ENCODE results near the gene GBP6. TPM values are rescaled to one million over a fixed set of nuclear protein-coding genes. Genes with fewer than 3 reads are reported as not detected.
"Not testable (repeated sequence)": the region's sequence is repeated elsewhere in the genome, so short reads cannot be mapped to it uniquely, and the experiment has no call there.

Gene GBP6
- total and polyA plus RNA-seq, 12 donors: 0.07 to 0.14 (median 0.10) TPM; not detected in 8

DNA sequence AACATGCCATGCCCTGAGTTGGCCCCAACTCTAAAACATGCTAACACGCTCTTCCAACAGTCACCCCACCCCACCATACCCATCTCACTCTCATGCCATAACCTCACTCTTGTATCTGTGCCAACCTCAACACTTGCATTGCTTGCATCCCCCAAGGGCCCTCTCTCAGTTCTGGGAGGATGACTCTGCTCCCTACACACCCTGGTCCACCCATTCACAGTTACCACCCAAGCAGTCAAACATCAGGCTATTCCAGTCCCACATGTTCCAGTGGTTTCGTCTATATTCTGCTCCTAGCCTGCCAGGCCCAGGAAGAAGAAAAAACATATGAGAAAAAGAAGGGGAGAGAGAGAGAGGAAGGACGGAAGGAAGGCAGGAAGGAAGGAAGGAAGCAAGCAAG, 31.0 kb downstream of the GBP6 start:
- 78 to 82% methylated on average over 3 of the region's 3 CpGs for WGBS, 2 donors

GRCh38 chr1:89396902-89397301, 33.0 kb downstream of the GBP6 start:
- H3K4me1 ChIP-seq: no peaks in the 10 kb centered on the region
- no peaks in the 10 kb centered on the region for H3K27me3 ChIP-seq
- no peak overlapping the region for H3K27ac ChIP-seq
- H3K9me3 ChIP-seq: peaks cover 0 to 25% (median 3%) of the 10 kb centered on the region in 11 donors
- intact Hi-C loops (cut with DNase I): no loop called here
- no peak overlapping the region for H3K4me3 ChIP-seq
- TF ChIP-seq, protein P1, sequence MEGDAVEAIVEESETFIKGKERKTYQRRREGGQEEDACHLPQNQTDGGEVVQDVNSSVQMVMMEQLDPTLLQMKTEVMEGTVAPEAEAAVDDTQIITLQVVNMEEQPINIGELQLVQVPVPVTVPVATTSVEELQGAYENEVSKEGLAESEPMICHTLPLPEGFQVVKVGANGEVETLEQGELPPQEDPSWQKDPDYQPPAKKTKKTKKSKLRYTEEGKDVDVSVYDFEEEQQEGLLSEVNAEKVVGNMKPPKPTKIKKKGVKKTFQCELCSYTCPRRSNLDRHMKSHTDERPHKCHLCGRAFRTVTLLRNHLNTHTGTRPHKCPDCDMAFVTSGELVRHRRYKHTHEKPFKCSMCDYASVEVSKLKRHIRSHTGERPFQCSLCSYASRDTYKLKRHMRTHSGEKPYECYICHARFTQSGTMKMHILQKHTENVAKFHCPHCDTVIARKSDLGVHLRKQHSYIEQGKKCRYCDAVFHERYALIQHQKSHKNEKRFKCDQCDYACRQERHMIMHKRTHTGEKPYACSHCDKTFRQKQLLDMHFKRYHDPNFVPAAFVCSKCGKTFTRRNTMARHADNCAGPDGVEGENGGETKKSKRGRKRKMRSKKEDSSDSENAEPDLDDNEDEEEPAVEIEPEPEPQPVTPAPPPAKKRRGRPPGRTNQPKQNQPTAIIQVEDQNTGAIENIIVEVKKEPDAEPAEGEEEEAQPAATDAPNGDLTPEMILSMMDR (IDR thresholded peaks at IDR 0.05): no peak
- ATAC-seq: no peak
- DNase-seq: no peak
- H3K36me3 ChIP-seq: no peaks in the 10 kb centered on the region

More for the DNA sequence above, 31.0 kb downstream of the GBP6 start:
- ATAC-seq (no peak), DNase-seq (no peak)
- H3K4me3 ChIP-seq: no peak overlapping the region
- intact Hi-C loops (cut with DNase I): no loop called here
- H3K27me3 ChIP-seq: no peaks in the 10 kb centered on the region
- no peaks in the 10 kb centered on the region for H3K4me1 ChIP-seq
- H3K36me3 ChIP-seq: no peaks in the 10 kb centered on the region
- H3K27ac ChIP-seq: no peak overlapping the region
- peaks cover 0 to 18% (median 3%) of the 10 kb centered on the region in 11 donors for H3K9me3 ChIP-seq
- TF ChIP-seq, protein P1 (IDR thresholded peaks at IDR 0.05): no peak

DNA sequence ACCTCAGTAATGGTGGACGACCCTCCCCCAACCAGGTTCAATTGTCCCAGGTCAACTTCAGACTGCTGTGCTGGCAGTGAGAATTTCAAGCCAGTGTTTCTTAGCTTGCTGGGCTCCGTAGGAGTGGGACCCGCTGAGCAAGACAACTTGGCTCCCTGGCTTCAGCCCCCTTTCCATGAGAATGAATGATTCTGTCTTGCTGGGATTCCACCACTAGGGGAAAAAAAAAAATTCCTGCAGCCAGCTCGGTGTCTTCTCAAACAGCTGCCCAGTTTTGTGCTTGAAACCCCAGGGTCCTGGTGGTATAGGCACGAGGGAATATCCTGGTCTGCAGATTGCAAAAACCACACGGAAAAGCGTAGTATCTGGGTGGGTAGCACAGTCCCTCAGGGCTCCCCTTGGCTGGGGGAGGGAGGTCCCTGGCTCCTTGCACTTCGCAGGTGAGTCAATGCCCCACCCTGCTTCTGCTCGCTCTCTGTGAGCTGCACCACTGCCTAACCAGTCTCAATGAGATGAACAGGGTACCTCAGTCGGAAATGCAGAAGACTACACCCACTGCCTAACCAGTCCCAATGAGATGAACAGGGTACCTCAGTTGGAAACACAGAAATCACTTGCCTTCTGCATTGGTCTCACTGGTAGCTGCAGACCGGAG, 41.5 kb downstream of the GBP6 start:
- no peaks in the 10 kb centered on the region for H3K27me3 ChIP-seq
- ATAC-seq: no peak
- TF ChIP-seq, protein P1 (IDR thresholded peaks at IDR 0.05): peak in 1 of 9 donors; percentile 6
- no peak overlapping the region for H3K4me3 ChIP-seq
- peaks cover 0 to 26% (median 0%) of the 10 kb centered on the region in 9 donors for H3K4me1 ChIP-seq
- peaks cover 0 to 2% (median 0%) of the 10 kb centered on the region in 11 donors for H3K9me3 ChIP-seq
- no peak for DNase-seq
- no peak overlapping the region for H3K27ac ChIP-seq
- 84 to 87% methylated on average over 11 of the region's 11 CpGs for WGBS, 2 donors
- intact Hi-C loops (cut with DNase I): no loop called here
- H3K36me3 ChIP-seq: no peaks in the 10 kb centered on the region

DNA sequence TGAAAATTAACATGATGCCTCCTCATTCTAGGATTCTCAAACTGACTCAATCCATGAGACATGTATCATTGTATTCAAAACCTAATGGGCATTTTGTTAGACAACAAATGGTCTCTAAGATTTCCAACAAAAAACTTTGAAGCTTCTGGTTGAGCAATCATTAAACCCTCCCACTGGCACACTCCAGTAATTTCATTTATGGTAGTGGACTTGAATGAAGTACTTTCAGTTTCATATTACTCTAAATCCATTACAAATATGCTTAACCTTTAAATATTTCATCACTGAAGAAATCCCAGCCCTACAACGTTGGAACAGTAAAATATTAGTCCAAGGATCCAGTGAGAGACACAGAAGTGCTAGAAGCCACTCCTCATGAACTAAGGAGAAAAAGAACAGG, 43.5 kb downstream of the GBP6 start:
- no peaks in the 10 kb centered on the region for H3K9me3 ChIP-seq
- 14 to 17% methylated on average over 1 of the region's 1 CpG for WGBS, 2 donors
- peaks cover 0 to 29% (median 0%) of the 10 kb centered on the region in 9 donors for H3K4me1 ChIP-seq
- peak in 7 of 8 donors; percentile 47 to 85 (median 71) for ATAC-seq
- H3K36me3 ChIP-seq: peaks cover 0 to 6% (median 0%) of the 10 kb centered on the region in 9 donors
- H3K27ac ChIP-seq: peak overlapping the region; percentile 21 to 87 (median 66)
- peak overlapping the region in 9 of 10 donors; percentile 22 to 58 (median 50) for H3K4me3 ChIP-seq
- peak in 1 of 2 donors; percentile 8 for DNase-seq
- intact Hi-C loops (cut with DNase I): no loop called here
- TF ChIP-seq, protein P1 (IDR thresholded peaks at IDR 0.05): no peak
- H3K27me3 ChIP-seq: no peaks in the 10 kb centered on the region

DNA sequence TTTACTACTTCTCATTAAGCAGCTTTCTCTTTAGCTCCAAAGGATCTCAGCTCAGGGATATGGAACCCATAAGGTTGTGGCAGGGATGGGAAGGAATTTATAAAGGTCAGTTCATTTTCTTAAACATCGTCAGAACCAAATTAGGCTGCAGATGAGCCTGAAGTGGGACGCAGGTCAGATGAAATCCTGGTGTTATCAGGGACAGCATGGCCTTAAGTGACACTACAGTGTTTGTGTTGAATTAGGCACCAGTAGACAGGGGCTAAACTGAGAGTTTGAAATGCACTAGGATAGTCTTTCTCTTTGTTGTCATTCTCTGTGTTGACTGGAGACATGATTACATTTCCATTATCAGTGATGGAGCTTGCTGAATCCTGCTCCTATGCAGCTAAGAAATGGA, 43.9 kb downstream of the GBP6 start:
- H3K27ac ChIP-seq: peak overlapping the region; percentile 21 to 87 (median 66)
- H3K36me3 ChIP-seq; H3K9me3 ChIP-seq; intact Hi-C loops (cut with DNase I); DNase-seq; H3K27me3 ChIP-seq: not testable (repeated sequence)
- H3K4me3 ChIP-seq: peak overlapping the region in 9 of 10 donors; percentile 22 to 58 (median 50)
- ATAC-seq: peak in 4 of 8 donors; percentile 33 to 65 (median 48)
- H3K4me1 ChIP-seq: peaks cover 0 to 29% (median 0%) of the 10 kb centered on the region in 9 donors
- 20 to 30% methylated on average over 2 of the region's 2 CpGs for WGBS, 2 donors
